Body of pancreas (tissue), 4 donors: ENCODE data around the gene TJP1. TPM values are rescaled to one million over a fixed set of nuclear protein-coding genes. Genes with fewer than 3 reads are reported as not detected.
"Not testable (repeated sequence)": the region's sequence is repeated elsewhere in the genome, so short reads cannot be mapped to it uniquely, and the experiment has no call there.

ENCODE experiments used
- ATAC-seq: fragments of 150-250 bp; one replicate; pipeline ENCODE4 v1.9.1; 2016
- DNase-seq, 4 donors: peaks; one replicate each; pipeline ENCODE4 v3.0.0-alpha.2; 2019
- H3K27ac ChIP-seq, 4 donors: fragments of 200-600 bp; sonication (generic); 1 replicate in 3 of 4; 2 replicates in 1 of 4; pipeline versions ENCODE4 v1.5.1 to v1.6.1; 2016 to 2019; ENCODE audit warnings: mild to moderate bottlenecking in 1 of 4, mixed read lengths in 1 of 4, moderate library complexity in 1 of 4
- H3K27me3 ChIP-seq, 2 donors: fragments of 200-600 bp; sonication (generic); one replicate each; pipeline ENCODE4 v1.6.0; 2016; ENCODE audit warnings: mild to moderate bottlenecking in 1 of 2
- H3K36me3 ChIP-seq, 2 donors: fragments of 200-600 bp; sonication (generic); replicated peaks in 1 of 2; 2 replicates each; pipeline ENCODE4 v1.5.1; 2016; ENCODE audit warnings: low read depth in 2 of 2; ENCODE audit not compliant: insufficient read depth in 1 of 2
- H3K4me1 ChIP-seq: fragments of 200-600 bp; sonication (generic); one replicate; pipeline ENCODE4 v1.6.0; 2016
- H3K4me3 ChIP-seq, 2 donors: fragments of 200-600 bp; sonication (generic); 1 replicate in 1 of 2; 2 replicates in 1 of 2; pipeline ENCODE4 v1.5.1; 2016 to 2019
- H3K9me3 ChIP-seq, 3 donors: fragments of 200-600 bp; sonication (generic); 1 replicate in 2 of 3; 2 replicates in 1 of 3; pipeline ENCODE4 v1.5.1; 2016
- POLR2A ChIP-seq, 3 donors: fragments of 450-650 bp; IDR thresholded peaks; one replicate each; pipeline ENCODE4 v1.6.1; 2016; ENCODE audit warnings: antibody characterized with exemption in 3 of 3, mild to moderate bottlenecking in 2 of 3
- WGBS, 2 donors: methylation state at CpG; one replicate each; pipeline ENCODE4 v1.1.5; 2017; 5-methylcytosine and 5-hydroxymethylcytosine counted together
- intact Hi-C: fragments of 100-400 bp; cut with DNase I; formaldehyde crosslinking; loops from one replicate; pipeline ENCODE4 v1.15.1; 2023
- total RNA-seq, 2 donors: library from RNA; depleted of rRNA; stranded (reverse); fragments of >200 nt; gene quantifications; one replicate each; pipeline ENCODE4 v1.1.0, GENCODE V29; 2016
- TF ChIP-seq, protein P1 (sequence below), 7 experiments: fragments of 450-650 bp in 4 of 7; fragments of 200-600 bp in 3 of 7; sonication (generic) in 3 of 7; IDR thresholded peaks; one replicate each; pipeline ENCODE4 v1.5.1; 2016 to 2019; ENCODE audit warnings: antibody characterized with exemption in 7 of 7

TJP1 gene
- total RNA-seq, 2 donors from 2014 or later, result 68.7 to 70.9 TPM

DNA sequence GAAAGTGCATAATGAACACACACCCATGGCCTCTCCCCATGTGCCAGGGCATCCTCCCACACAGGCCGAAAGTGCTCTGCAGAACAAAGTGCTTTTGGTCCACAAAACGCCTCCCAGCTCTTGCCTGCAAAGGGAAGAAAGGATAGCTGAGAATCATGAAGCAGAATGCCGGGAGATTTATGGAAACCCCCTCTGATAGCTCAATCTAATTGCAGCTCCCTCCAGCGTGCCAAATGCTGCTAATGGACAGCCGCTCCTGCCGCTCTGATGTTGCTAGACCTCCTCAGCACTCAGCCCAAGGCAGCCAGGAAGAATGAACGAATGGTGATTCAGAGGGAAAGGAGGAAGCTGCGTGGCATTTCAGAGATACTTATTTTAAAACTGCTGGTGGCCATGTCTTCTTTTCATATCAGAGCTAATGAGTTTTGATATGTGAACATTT, 145.3 kb downstream of the TJP1 start:
- TF ChIP-seq, protein P1, sequence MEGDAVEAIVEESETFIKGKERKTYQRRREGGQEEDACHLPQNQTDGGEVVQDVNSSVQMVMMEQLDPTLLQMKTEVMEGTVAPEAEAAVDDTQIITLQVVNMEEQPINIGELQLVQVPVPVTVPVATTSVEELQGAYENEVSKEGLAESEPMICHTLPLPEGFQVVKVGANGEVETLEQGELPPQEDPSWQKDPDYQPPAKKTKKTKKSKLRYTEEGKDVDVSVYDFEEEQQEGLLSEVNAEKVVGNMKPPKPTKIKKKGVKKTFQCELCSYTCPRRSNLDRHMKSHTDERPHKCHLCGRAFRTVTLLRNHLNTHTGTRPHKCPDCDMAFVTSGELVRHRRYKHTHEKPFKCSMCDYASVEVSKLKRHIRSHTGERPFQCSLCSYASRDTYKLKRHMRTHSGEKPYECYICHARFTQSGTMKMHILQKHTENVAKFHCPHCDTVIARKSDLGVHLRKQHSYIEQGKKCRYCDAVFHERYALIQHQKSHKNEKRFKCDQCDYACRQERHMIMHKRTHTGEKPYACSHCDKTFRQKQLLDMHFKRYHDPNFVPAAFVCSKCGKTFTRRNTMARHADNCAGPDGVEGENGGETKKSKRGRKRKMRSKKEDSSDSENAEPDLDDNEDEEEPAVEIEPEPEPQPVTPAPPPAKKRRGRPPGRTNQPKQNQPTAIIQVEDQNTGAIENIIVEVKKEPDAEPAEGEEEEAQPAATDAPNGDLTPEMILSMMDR (IDR thresholded peaks at IDR 0.05), result no peak
- TF ChIP-seq POLR2A (IDR thresholded peaks at IDR 0.05), result peak in 1 of 3 donors; percentile 18
- Histone ChIP-seq H3K36me3 (no peaks in the 10 kb centered on the region), H3K4me1 (peaks cover 33% of the 10 kb centered on the region), H3K4me3 (no peak overlapping the region), H3K27ac (peak overlapping the region in 3 of 4 donors; percentile 78 to 94 (median 90)), H3K27me3 (no peaks in the 10 kb centered on the region), H3K9me3 (no peaks in the 10 kb centered on the region)
- 59 to 63% methylated on average over 8 of the region's 8 CpGs for WGBS, 2 donors
- ATAC-seq, result no peak
- intact Hi-C loops, result no loop called here
- DNase-seq, result peak in 1 of 4 donors; percentile 36

DNA sequence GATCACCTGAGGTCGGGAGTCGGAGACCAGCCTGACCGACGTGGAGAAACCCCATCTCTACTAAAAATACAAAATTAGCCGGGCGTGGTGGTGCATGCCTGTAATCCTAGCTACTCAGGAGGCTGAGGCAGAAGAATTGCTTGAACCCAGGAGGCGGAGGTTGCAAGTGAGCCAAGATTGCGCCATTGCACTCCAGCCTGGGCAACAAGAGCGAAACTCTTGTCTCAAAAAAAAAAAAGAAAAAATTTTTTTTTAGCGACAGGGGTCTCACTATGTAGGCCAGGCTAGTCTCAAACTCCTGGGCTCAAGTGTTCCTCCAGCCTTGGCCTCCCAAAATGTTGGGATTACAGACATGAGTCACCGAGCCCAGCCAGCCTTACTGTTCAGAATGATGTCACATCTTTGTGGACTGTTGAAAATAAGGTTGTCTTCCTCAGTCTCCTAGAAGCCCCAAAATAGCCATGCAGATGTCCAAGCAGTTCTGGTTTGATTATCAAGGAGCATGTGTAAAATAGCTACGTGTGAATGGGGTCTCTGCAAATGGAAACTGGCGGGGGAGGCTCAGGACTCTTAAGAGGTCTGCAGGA, 145.8 kb downstream of the TJP1 start:
- H3K4me3 ChIP-seq, ATAC-seq, H3K9me3 ChIP-seq, H3K27me3 ChIP-seq, H3K36me3 ChIP-seq, DNase-seq, intact Hi-C loops: not testable (repeated sequence)
- H3K4me1 ChIP-seq, result peaks cover 38% of the 10 kb centered on the region
- peak overlapping the region in 3 of 4 donors; percentile 78 to 94 (median 90) for H3K27ac ChIP-seq
- WGBS, 2 donors, result 71 to 72% methylated on average over 13 of the region's 13 CpGs

DNA sequence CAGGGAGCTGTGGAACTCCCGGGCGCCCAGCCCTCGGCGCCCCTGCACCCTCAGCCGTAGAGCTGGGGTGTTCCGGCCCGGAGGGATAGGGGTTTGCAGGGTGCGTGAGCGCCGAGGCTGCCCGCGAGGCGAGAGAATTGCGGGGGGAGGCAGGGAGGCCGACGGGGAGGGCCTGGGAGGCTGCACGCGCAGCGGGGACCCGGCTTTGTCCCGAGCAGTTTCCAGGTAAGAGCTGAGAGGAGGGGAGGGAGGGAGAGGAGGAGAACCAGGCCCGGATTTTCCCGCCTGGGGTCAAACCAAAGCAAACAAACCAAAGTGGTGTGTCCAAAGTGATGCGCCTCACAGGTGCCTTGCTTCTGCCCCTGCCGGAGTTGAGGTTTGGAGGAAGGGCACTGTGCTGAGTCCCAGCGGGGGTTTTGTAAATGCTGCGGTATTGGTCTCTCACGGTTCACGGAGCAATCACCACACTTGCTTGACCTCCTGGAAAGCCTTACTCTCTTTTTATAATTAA, 146.4 kb downstream of the TJP1 start:
- Histone ChIP-seq H3K4me1 (peaks cover 45% of the 10 kb centered on the region), H3K4me3 (peak overlapping the region in 1 of 2 donors; percentile 20), H3K9me3 (no peaks in the 10 kb centered on the region), H3K27me3 (no peaks in the 10 kb centered on the region), H3K27ac (peak overlapping the region; percentile 52 to 94 (median 84)), H3K36me3 (no peaks in the 10 kb centered on the region)
- ATAC-seq (no peak), DNase-seq (no peak)
- intact Hi-C loops, result no loop called here
- 57 to 60% methylated on average over 29 of the region's 29 CpGs for WGBS, 2 donors
- peak in 2 of 3 donors; percentile 15 to 18 for TF ChIP-seq POLR2A (IDR thresholded peaks at IDR 0.05)
- TF ChIP-seq, protein P1 (IDR thresholded peaks at IDR 0.05), result no peak

DNA sequence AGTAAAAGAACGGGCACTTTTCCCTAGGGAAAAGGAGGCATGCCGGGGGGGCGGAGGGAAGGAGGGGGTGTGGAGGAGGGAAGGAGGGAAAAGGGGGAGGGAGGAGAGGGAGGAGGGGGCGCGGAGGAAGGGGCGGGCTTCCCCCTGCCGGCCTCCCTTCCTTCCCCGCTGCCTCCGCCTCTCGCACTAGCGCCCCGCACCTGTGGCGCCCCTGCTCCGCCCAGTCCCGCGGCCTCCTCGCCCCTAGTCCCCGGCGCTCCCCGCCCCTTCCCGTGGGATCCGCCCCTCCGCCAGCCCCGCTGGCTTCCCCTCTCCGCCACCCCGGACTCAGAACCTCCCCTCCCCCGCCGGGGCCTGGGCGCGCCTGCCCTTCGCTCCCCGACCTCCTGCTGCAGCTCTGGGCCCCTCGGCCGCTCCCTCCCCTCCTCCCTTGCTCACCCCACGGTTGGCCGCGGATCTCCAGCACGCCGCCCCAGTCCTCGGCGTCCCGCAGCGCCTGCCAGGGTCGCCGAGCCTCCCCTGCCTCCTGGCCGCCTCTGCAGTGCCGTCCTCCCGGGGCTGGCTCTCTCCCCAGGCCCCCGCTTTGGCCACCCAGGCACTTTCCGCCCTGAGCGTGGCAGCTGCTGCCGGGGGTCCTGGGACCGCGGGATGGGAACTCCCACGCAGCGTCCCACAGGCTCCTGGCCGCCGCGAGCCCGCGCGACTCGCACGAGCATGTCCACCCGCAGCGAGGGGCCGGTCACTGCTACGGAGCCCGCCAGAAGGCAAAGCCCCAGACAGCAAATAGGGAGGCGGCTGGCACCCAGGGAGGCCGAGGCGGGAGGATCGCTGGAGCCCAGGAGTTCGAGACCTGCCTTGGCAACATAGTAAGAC, 147.4 kb downstream of the TJP1 start:
- TF ChIP-seq, protein P1 (IDR thresholded peaks at IDR 0.05), result no peak
- peak; percentile 39 to 79 (median 68) for TF ChIP-seq POLR2A (IDR thresholded peaks at IDR 0.05)
- intact Hi-C loops, result no loop called here
- no peaks in the 10 kb centered on the region for H3K9me3 ChIP-seq
- WGBS, 2 donors, result 1 to 2% methylated on average over 30 to 65 of the region's 74 CpGs
- H3K4me3 ChIP-seq, result peak overlapping the region; percentile 20 to 48
- DNase-seq (peak; percentile 77 to 87 (median 85)), ATAC-seq (peak; percentile 71)
- H3K36me3 ChIP-seq, result no peaks in the 10 kb centered on the region
- no peaks in the 10 kb centered on the region for H3K27me3 ChIP-seq
- H3K27ac ChIP-seq, result peak overlapping the region; percentile 52 to 94 (median 84)
- peaks cover 54% of the 10 kb centered on the region for H3K4me1 ChIP-seq
